ENCODE measurements around the gene RPL5. TPM values are rescaled to one million over a fixed set of nuclear protein-coding genes. Genes with fewer than 3 reads are reported as not detected.
A peak's percentile ranks its signal among the peaks of the same experiment; 100 is the strongest.

The RPL5 gene
- polyA plus RNA-seq, 3 donors = 921 to 1,114 (median 953) TPM

- Histone ChIP-seq H3K27ac (ENCODE audit: low read depth in 1 of 2, low read length in 2 of 2) (peak overlapping the region in 1 of 2 donors; percentile 81), H3K4me3 (replicated peaks in 1 of 3; ENCODE audit: low read depth in 2 of 3, low read length in 3 of 3) (no peak overlapping the region), H3K9me3 (replicated peaks in 1 of 2; ENCODE audit: control insufficient read depth in 1 of 2, insufficient read depth in 1 of 2, low read length in 2 of 2) (no peaks in the 10 kb centered on the region), H3K9ac (ENCODE audit: insufficient read depth, low read length, poor library complexity, severe bottlenecking) (no peak overlapping the region), H3K36me3 (replicated peaks in 1 of 2; ENCODE audit: control insufficient read depth in 1 of 2, insufficient read depth in 2 of 2, low read length in 2 of 2) (no peaks in the 10 kb centered on the region), H3K4me2 (replicated peaks; ENCODE audit: extremely low read depth, low read length, poor library complexity, severe bottlenecking) (no peak overlapping the region), H4K20me1 (ENCODE audit: insufficient read depth, low read length) (no peaks in the 10 kb centered on the region), H2AFZ (ENCODE audit: insufficient read depth, low read depth, low read length, poor library complexity, severe bottlenecking) (no peak overlapping the region), H3K4me1 (ENCODE audit: control insufficient read depth in 1 of 2, insufficient read depth in 2 of 2, low read length in 2 of 2) (peaks cover 32 to 34% of the 10 kb centered on the region in 2 donors), H3K79me2 (ENCODE audit: insufficient read depth, low read length) (no peaks in the 10 kb centered on the region), H3K27me3 (ENCODE audit: control insufficient read depth in 2 of 2, insufficient read depth in 2 of 2, low read length in 2 of 2) (no peaks in the 10 kb centered on the region)
- Mint-ChIP-seq H3K9me3 (peaks cover 0 to 3% (median 0%) of the 10 kb centered on the region in 7 donors), H3K36me3 (peaks cover 0 to 4% of the 10 kb centered on the region in 2 donors), H3K27me3 (ENCODE audit: low read depth in 3 of 3) (no peaks in the 10 kb centered on the region), H3K27ac (peak overlapping the region in 4 of 7 donors; percentile 44 to 90 (median 84)), H3K4me1 (peaks cover 34% of the 10 kb centered on the region), H3K4me3 (peak overlapping the region in 1 of 2 donors; percentile 28)
- no CpG with 5 or more reads among the region's 2 CpGs for WGBS (ENCODE audit: insufficient coverage)
- TF ChIP-seq, protein P1, sequence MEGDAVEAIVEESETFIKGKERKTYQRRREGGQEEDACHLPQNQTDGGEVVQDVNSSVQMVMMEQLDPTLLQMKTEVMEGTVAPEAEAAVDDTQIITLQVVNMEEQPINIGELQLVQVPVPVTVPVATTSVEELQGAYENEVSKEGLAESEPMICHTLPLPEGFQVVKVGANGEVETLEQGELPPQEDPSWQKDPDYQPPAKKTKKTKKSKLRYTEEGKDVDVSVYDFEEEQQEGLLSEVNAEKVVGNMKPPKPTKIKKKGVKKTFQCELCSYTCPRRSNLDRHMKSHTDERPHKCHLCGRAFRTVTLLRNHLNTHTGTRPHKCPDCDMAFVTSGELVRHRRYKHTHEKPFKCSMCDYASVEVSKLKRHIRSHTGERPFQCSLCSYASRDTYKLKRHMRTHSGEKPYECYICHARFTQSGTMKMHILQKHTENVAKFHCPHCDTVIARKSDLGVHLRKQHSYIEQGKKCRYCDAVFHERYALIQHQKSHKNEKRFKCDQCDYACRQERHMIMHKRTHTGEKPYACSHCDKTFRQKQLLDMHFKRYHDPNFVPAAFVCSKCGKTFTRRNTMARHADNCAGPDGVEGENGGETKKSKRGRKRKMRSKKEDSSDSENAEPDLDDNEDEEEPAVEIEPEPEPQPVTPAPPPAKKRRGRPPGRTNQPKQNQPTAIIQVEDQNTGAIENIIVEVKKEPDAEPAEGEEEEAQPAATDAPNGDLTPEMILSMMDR (IDR thresholded peaks at IDR 0.05) = no peak
- intact Hi-C loops (cut with micrococcal nuclease) = no loop called here
- DNase-seq = no peak
Measured at GRCh38 chr1:92851729-92852128, 19.9 kb downstream of the RPL5 start.

DNA sequence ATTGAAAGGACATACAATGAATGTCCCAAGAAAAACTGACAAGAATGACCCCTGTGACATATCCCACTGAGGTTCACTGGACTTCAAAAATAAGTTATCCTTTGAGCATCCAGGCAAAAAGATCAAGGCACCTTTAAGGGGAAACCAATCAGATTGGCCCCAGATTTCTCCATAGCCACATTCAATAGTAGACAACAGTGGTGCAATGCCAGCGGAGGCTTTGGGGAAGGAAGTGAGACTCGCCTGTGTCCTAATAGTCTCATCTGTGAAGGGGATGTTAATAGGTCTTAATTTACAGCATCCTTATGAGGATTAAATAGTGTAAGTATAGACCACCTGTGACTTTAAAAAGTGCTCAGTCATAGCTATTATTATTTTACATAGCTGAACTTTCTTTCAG is 21.5 kb downstream of the RPL5 start:
- Histone ChIP-seq H3K4me2 (replicated peaks; ENCODE audit: extremely low read depth, low read length, poor library complexity, severe bottlenecking) (no peak overlapping the region), H3K79me2 (ENCODE audit: insufficient read depth, low read length) (no peaks in the 10 kb centered on the region), H3K9ac (ENCODE audit: insufficient read depth, low read length, poor library complexity, severe bottlenecking) (no peak overlapping the region), H2AFZ (ENCODE audit: insufficient read depth, low read depth, low read length, poor library complexity, severe bottlenecking) (no peak overlapping the region), H4K20me1 (ENCODE audit: insufficient read depth, low read length) (no peaks in the 10 kb centered on the region), H3K4me1 (ENCODE audit: control insufficient read depth in 1 of 2, insufficient read depth in 2 of 2, low read length in 2 of 2) (peaks cover 32 to 34% of the 10 kb centered on the region in 2 donors), H3K9me3 (replicated peaks in 1 of 2; ENCODE audit: control insufficient read depth in 1 of 2, insufficient read depth in 1 of 2, low read length in 2 of 2) (no peaks in the 10 kb centered on the region), H3K4me3 (replicated peaks in 1 of 3; ENCODE audit: low read depth in 2 of 3, low read length in 3 of 3) (no peak overlapping the region), H3K36me3 (replicated peaks in 1 of 2; ENCODE audit: control insufficient read depth in 1 of 2, insufficient read depth in 2 of 2, low read length in 2 of 2) (no peaks in the 10 kb centered on the region), H3K27me3 (ENCODE audit: control insufficient read depth in 2 of 2, insufficient read depth in 2 of 2, low read length in 2 of 2) (no peaks in the 10 kb centered on the region), H3K27ac (ENCODE audit: low read depth in 1 of 2, low read length in 2 of 2) (no peak overlapping the region)
- peaks cover 34% of the 10 kb centered on the region for H3K4me1 Mint-ChIP-seq
- H3K27me3 Mint-ChIP-seq (ENCODE audit: low read depth in 3 of 3) = peaks cover 0 to 1% (median 0%) of the 10 kb centered on the region in 3 donors
- peak; percentile 61 to 85 (median 73) for DNase-seq
- intact Hi-C loops (cut with micrococcal nuclease) = no loop called here
- peaks cover 0 to 3% (median 0%) of the 10 kb centered on the region in 7 donors for H3K9me3 Mint-ChIP-seq
- no CpG with 5 or more reads among the region's 2 CpGs for WGBS (ENCODE audit: insufficient coverage)
- no peak overlapping the region for H3K4me3 Mint-ChIP-seq
- H3K36me3 Mint-ChIP-seq = peaks cover 0 to 4% of the 10 kb centered on the region in 2 donors
- TF ChIP-seq, protein P1 (IDR thresholded peaks at IDR 0.05) = no peak
- peak overlapping the region in 4 of 7 donors; percentile 40 to 83 (median 65) for H3K27ac Mint-ChIP-seq

Measured in CD14-positive monocyte (primary cell).